B cell (primary cell): ENCODE results near the gene INCA1.

Experiments
- CTCF ChIP-seq: fragments of 200-600 bp; IDR thresholded peaks from one replicate; pipeline ENCODE4 v1.8.0; 2022; ENCODE audit warnings: antibody characterized with exemption, mild to moderate bottlenecking
- EZH2 ChIP-seq: IDR thresholded peaks from 2 replicates; pipeline ENCODE4 v1.6.1; 2012; ENCODE audit warnings: borderline replicate concordance, low read depth, mild to moderate bottlenecking, moderate library complexity, low read length; ENCODE audit not compliant: insufficient read depth, poor library complexity, severe bottlenecking

GRCh38 chr17:5019475-5019956 lies 22.2 kb upstream of the INCA1 start:
- TF ChIP-seq CTCF = no peak
- TF ChIP-seq EZH2 = no peak
